ENCODE results near the gene GRID2IP.

DNA sequence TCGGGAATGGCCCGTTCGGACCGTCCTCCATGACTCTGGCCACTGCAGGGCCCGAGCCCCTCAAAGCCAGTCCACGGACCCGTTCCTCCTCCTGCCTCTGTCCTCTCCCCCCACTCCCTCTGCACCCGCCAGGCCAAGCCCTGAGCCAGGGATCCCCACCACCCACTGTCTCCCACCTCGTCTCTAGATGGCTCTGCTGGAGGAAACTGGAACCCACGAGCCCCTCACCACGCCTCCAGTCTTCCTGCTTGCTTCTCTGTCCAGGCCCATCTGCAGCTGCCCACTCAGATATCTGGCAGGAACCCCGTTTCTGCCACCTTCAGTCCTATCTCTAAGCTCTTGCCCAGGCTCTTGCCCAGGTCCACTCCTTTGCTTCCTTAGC lies 24.3 kb downstream of the GRID2IP start:
- TF ChIP-seq, protein P1, sequence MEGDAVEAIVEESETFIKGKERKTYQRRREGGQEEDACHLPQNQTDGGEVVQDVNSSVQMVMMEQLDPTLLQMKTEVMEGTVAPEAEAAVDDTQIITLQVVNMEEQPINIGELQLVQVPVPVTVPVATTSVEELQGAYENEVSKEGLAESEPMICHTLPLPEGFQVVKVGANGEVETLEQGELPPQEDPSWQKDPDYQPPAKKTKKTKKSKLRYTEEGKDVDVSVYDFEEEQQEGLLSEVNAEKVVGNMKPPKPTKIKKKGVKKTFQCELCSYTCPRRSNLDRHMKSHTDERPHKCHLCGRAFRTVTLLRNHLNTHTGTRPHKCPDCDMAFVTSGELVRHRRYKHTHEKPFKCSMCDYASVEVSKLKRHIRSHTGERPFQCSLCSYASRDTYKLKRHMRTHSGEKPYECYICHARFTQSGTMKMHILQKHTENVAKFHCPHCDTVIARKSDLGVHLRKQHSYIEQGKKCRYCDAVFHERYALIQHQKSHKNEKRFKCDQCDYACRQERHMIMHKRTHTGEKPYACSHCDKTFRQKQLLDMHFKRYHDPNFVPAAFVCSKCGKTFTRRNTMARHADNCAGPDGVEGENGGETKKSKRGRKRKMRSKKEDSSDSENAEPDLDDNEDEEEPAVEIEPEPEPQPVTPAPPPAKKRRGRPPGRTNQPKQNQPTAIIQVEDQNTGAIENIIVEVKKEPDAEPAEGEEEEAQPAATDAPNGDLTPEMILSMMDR (tag by site-specific recombination; IDR thresholded peaks at IDR 0.05) = no peak
- TF ChIP-seq, protein P2, sequence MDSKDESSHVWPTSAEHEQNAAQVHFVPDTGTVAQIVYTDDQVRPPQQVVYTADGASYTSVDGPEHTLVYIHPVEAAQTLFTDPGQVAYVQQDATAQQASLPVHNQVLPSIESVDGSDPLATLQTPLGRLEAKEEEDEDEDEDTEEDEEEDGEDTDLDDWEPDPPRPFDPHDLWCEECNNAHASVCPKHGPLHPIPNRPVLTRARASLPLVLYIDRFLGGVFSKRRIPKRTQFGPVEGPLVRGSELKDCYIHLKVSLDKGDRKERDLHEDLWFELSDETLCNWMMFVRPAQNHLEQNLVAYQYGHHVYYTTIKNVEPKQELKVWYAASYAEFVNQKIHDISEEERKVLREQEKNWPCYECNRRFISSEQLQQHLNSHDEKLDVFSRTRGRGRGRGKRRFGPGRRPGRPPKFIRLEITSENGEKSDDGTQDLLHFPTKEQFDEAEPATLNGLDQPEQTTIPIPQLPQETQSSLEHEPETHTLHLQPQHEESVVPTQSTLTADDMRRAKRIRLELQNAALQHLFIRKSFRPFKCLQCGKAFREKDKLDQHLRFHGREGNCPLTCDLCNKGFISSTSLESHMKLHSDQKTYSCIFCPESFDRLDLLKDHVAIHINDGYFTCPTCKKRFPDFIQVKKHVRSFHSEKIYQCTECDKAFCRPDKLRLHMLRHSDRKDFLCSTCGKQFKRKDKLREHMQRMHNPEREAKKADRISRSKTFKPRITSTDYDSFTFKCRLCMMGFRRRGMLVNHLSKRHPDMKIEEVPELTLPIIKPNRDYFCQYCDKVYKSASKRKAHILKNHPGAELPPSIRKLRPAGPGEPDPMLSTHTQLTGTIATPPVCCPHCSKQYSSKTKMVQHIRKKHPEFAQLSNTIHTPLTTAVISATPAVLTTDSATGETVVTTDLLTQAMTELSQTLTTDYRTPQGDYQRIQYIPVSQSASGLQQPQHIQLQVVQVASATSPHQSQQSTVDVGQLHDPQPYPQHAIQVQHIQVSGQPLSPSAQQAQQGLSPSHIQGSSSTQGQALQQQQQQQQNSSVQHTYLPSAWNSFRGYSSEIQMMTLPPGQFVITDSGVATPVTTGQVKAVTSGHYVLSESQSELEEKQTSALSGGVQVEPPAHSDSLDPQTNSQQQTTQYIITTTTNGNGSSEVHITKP (tag by site-specific recombination; IDR thresholded peaks at IDR 0.05) = no peak
- TF ChIP-seq ZIC2 (tag by site-specific recombination; IDR thresholded peaks at IDR 0.05) = no peak
- TF ChIP-seq ZNF707 (tag by site-specific recombination; IDR thresholded peaks at IDR 0.05) = no peak
- no peak for TF ChIP-seq ZNF76 (tag by site-specific recombination; IDR thresholded peaks at IDR 0.05; ENCODE audit: borderline replicate concordance, low read depth)
- no peak for TF ChIP-seq ZBTB21 (tag by site-specific recombination; IDR thresholded peaks at IDR 0.05)
- TF ChIP-seq ZEB2 (tag by site-specific recombination; IDR thresholded peaks at IDR 0.05) = no peak
- TF ChIP-seq, protein P3, sequence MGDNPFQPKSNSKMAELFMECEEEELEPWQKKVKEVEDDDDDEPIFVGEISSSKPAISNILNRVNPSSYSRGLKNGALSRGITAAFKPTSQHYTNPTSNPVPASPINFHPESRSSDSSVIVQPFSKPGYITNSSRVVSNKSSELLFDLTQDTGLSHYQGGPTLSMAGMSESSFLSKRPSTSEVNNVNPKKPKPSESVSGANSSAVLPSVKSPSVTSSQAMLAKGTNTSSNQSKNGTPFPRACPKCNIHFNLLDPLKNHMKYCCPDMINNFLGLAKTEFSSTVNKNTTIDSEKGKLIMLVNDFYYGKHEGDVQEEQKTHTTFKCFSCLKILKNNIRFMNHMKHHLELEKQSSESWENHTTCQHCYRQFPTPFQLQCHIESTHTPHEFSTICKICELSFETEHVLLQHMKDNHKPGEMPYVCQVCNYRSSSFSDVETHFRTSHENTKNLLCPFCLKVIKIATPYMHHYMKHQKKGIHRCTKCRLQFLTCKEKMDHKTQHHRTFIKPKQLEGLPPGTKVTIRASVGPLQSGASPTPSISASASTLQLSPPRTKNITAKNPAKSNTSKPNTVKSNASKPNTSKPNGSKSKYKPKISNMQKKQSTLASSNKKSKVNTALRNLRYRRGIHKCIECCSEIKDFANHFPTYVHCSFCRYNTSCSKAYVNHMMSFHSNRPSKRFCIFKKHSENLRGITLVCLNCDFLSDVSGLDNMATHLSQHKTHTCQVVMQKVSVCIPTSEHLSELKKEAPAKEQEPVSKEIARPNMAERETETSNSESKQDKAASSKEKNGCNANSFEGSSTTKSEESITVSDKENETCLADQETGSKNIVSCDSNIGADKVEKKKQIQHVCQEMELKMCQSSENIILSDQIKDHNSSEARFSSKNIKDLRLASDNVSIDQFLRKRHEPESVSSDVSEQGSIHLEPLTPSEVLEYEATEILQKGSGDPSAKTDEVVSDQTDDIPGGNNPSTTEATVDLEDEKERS (tag by site-specific recombination; IDR thresholded peaks at IDR 0.05) = no peak
- TF ChIP-seq ZNF585B (tag by site-specific recombination; IDR thresholded peaks at IDR 0.05) = no peak
- no peak for TF ChIP-seq ZNF621 (tag by site-specific recombination; IDR thresholded peaks at IDR 0.05)
- TF ChIP-seq ZNF423 (tag by site-specific recombination; IDR thresholded peaks at IDR 0.05) = no peak
- no peak for TF ChIP-seq YY1 (tag by site-specific recombination; IDR thresholded peaks at IDR 0.05)

Measured in HEK293 (cell line).